ENCODE measurements around the gene DENND4C.

DNA sequence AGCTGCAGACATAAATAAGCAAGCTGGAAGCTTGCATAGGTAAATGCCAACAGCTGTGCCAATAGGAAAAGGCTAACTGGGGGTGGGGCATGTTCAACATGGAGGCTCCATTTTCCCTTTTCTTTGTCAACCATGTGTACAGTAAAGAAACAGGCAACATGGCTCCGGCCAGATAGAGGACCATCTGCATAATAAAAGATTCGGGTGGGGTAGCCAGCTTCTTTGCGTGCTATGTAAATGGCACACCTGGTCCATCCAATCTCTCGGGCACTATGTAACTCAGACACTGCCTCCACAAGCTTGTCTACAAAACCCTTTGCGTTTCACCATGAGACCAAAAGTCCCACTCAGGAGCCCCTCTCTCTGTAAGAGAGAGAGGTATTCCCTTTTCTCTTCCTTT lies 41.7 kb upstream of the DENND4C start:
- TF ChIP-seq, protein P1, sequence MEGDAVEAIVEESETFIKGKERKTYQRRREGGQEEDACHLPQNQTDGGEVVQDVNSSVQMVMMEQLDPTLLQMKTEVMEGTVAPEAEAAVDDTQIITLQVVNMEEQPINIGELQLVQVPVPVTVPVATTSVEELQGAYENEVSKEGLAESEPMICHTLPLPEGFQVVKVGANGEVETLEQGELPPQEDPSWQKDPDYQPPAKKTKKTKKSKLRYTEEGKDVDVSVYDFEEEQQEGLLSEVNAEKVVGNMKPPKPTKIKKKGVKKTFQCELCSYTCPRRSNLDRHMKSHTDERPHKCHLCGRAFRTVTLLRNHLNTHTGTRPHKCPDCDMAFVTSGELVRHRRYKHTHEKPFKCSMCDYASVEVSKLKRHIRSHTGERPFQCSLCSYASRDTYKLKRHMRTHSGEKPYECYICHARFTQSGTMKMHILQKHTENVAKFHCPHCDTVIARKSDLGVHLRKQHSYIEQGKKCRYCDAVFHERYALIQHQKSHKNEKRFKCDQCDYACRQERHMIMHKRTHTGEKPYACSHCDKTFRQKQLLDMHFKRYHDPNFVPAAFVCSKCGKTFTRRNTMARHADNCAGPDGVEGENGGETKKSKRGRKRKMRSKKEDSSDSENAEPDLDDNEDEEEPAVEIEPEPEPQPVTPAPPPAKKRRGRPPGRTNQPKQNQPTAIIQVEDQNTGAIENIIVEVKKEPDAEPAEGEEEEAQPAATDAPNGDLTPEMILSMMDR (IDR thresholded peaks at IDR 0.05), result no peak
- no peak for TF ChIP-seq POLR2A (IDR thresholded peaks at IDR 0.05)

All from body of pancreas (tissue), 4 donors.